Measurements from ENCODE around the gene B4GALT6. TPM values are rescaled to one million over a fixed set of nuclear protein-coding genes. Genes with fewer than 3 reads are reported as not detected.

Gene B4GALT6
- total RNA-seq, 2 donors from 2014 or later = 0.95 to 3.0 TPM

DNA sequence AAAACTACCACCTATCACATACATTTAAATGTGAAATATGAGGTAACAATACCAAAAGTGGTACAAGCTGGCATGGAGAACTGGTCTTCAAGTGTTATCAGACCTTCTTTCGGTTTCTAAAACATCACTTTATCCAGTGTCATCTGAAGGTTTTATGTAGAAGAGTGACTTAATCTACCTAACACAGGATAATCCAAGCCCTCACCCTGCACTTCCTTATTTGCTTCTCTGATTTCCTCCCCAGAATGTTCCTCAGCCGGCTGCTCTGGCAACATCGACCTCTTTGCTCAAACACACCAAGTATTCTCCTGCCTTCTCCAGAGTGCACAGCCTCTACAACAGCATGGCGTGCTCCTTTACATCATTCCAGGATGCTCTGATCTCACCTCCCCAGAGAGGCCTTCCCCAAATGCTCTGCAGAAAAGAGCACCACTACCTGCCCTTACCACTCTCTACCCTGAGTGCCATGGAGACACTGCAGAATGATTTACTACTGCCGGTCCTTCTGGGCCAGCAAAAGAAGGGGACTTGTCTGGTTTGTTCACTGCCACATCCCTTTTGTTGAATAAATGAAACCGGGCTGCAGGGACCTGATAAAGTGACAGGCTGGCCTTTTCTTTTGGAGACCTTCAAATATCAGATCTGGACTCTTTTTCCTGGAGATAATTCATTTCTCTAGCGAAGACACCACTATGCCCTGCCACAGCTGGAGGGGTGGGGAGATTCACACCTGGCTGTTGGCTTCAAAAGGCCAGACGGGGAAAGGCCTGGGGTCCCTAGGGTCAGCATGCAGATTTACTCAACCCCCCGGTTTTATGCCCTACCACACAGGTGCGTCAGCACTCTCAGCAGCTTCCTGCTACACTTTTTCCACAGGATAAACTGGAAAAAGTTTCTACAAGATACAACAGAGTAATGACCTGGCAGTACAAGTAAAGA, 50.7 kb downstream of the B4GALT6 start:
- no peaks in the 10 kb centered on the region for H3K4me1 ChIP-seq (ENCODE audit: control insufficient read depth in 1 of 2, low read depth in 2 of 2)
- no peak for TF ChIP-seq CTCF (IDR thresholded peaks at IDR 0.05)
- DNase-seq (ENCODE audit: low spot score) (no peak), ATAC-seq (ENCODE audit: insufficient number of reproducible peaks, low FRiP score, low read depth) (no peak)
- no peak overlapping the region for H3K27ac ChIP-seq
- no peaks in the 10 kb centered on the region for H3K27me3 ChIP-seq (replicated peaks; ENCODE audit: insufficient read depth)
- no peak overlapping the region for H3K4me3 ChIP-seq
- H3K36me3 ChIP-seq = no peaks in the 10 kb centered on the region
- no peaks in the 10 kb centered on the region for H3K9me3 ChIP-seq

DNA sequence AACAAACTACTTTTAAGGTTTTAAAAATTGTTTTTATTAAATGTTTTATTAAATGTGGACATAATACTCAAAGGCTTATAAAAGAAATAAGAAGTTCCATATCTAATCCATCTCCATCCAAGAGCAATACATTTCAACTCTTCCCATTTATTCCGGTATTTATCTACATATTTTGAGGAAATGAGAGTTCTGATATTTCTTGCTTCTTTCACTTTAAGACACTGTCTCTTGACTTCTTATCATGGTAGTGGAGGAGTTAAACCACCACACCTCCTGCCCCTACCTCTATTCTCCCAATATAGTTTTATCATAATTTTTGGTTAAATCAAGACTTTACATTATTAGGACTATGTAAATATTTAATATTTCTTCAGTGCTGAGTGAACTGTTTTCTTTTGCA, 52.0 kb downstream of the B4GALT6 start:
- no peak for ATAC-seq (ENCODE audit: insufficient number of reproducible peaks, low FRiP score, low read depth)
- H3K27me3 ChIP-seq (replicated peaks; ENCODE audit: insufficient read depth) = no peaks in the 10 kb centered on the region
- H3K9me3 ChIP-seq = no peaks in the 10 kb centered on the region
- H3K4me3 ChIP-seq = no peak overlapping the region
- H3K4me1 ChIP-seq (ENCODE audit: control insufficient read depth in 1 of 2, low read depth in 2 of 2) = no peaks in the 10 kb centered on the region
- H3K27ac ChIP-seq = no peak overlapping the region
- DNase-seq (ENCODE audit: low spot score) = no peak
- no peak for TF ChIP-seq CTCF (IDR thresholded peaks at IDR 0.05)
- H3K36me3 ChIP-seq = no peaks in the 10 kb centered on the region

GRCh38 chr18:31631526-31631925, 52.9 kb downstream of the B4GALT6 start:
- ATAC-seq (ENCODE audit: insufficient number of reproducible peaks, low FRiP score, low read depth) (no peak), DNase-seq (ENCODE audit: low spot score) (no peak)
- H3K4me3 ChIP-seq = no peak overlapping the region
- H3K36me3 ChIP-seq = no peaks in the 10 kb centered on the region
- H3K27ac ChIP-seq = no peak overlapping the region
- no peaks in the 10 kb centered on the region for H3K4me1 ChIP-seq (ENCODE audit: control insufficient read depth in 1 of 2, low read depth in 2 of 2)
- TF ChIP-seq CTCF (IDR thresholded peaks at IDR 0.05) = no peak
- H3K9me3 ChIP-seq = no peaks in the 10 kb centered on the region
- no peaks in the 10 kb centered on the region for H3K27me3 ChIP-seq (replicated peaks; ENCODE audit: insufficient read depth)

- no peaks in the 10 kb centered on the region for H3K9me3 ChIP-seq
- H3K27ac ChIP-seq = no peak overlapping the region
- no peaks in the 10 kb centered on the region for H3K4me1 ChIP-seq (ENCODE audit: control insufficient read depth in 1 of 2, low read depth in 2 of 2)
- H3K36me3 ChIP-seq = no peaks in the 10 kb centered on the region
- no peak for TF ChIP-seq CTCF (IDR thresholded peaks at IDR 0.05)
- H3K4me3 ChIP-seq = no peak overlapping the region
- no peaks in the 10 kb centered on the region for H3K27me3 ChIP-seq (replicated peaks; ENCODE audit: insufficient read depth)
- no peak for DNase-seq (ENCODE audit: low spot score)
- ATAC-seq (ENCODE audit: insufficient number of reproducible peaks, low FRiP score, low read depth) = no peak
Measured at GRCh38 chr18:31630549-31630948, 53.8 kb downstream of the B4GALT6 start.

DNA sequence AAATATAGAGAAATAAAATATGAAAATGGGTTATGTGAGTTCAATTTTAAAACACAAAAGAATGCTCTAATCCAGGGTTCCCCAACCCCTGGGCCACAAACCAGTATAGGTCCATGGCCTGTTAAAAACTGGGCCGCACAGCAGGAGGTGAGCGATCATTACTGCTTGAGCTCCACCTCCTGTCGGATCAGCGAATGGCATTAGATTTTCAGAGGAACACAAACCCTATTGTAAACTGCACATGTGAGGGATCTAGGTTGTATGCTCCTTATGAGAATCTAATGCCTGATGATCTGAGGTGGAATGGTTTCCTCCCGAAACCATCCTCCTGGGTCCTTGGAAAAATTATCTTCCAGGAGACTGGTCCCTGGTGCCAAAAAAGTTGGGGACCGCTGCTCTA, 58.0 kb downstream of the B4GALT6 start:
- Histone ChIP-seq H3K9me3 (no peaks in the 10 kb centered on the region), H3K27ac (no peak overlapping the region), H3K4me3 (no peak overlapping the region), H3K36me3 (no peaks in the 10 kb centered on the region), H3K4me1 (ENCODE audit: control insufficient read depth in 1 of 2, low read depth in 2 of 2) (no peaks in the 10 kb centered on the region), H3K27me3 (replicated peaks; ENCODE audit: insufficient read depth) (no peaks in the 10 kb centered on the region)
- ATAC-seq (ENCODE audit: insufficient number of reproducible peaks, low FRiP score, low read depth) (no peak), DNase-seq (ENCODE audit: low spot score) (no peak)
- TF ChIP-seq CTCF (IDR thresholded peaks at IDR 0.05) = no peak
